ENCODE results near the gene CCL14. TPM values are rescaled to one million over a fixed set of nuclear protein-coding genes. Genes with fewer than 3 reads are reported as not detected.
A peak's percentile ranks its signal among the peaks of the same experiment; 100 is the strongest.

CCL14 gene
- total RNA-seq (2016; rRNA removed; fragmentation: Illumina TruSeq; extraction: Trizol), result 1.1 and 1.3 TPM in 2 replicates
- 0.18 and 0.61 TPM in 2 replicates for total RNA-seq (2016; cell fraction: cytosol; rRNA removed; fragmentation: Illumina TruSeq; extraction: Trizol; ENCODE audit: low read depth)
- 0.06 and 1.2 TPM in 2 replicates for total RNA-seq (2016; cell fraction: insoluble cytoplasmic fraction; rRNA removed; fragmentation: Illumina TruSeq; extraction: Trizol)
- total RNA-seq (2016; cell fraction: membrane; rRNA removed; fragmentation: Illumina TruSeq; extraction: Trizol), result 0.14 and 0.49 TPM in 2 replicates
- total RNA-seq (2016; cell fraction: nucleus; rRNA removed; fragmentation: Illumina TruSeq; extraction: Trizol), result 0.99 and 1.9 TPM in 2 replicates
- polyA plus RNA-seq (2011; rRNA removed), result 0.86 and 1.7 TPM in 2 replicates
- polyA plus RNA-seq (2011; cell fraction: cytosol; rRNA removed), result 0.12 and 0.14 TPM in 2 replicates
- polyA plus RNA-seq (2011; cell fraction: nucleus; rRNA removed), result 3.6 and 3.7 TPM in 2 replicates
- 0.76 and 1.3 TPM in 2 replicates for polyA plus RNA-seq (2012)
- polyA plus RNA-seq (2016; cell fraction: cytosol; fragmentation: Illumina TruSeq; extraction: Trizol; ENCODE audit: low read depth), result 0.41 and 0.44 TPM in 2 replicates
- polyA plus RNA-seq (2016; cell fraction: insoluble cytoplasmic fraction; fragmentation: Illumina TruSeq; extraction: Trizol; ENCODE audit: low read depth), result 0.74 TPM in 1 of 2 replicates, not detected in the other
- polyA plus RNA-seq (2016; cell fraction: membrane; fragmentation: Illumina TruSeq; extraction: Trizol; ENCODE audit: low read depth), result 0.05 TPM in 1 of 2 replicates, not detected in the other
- 1.6 and 4.2 TPM in 2 replicates for polyA plus RNA-seq (2016; cell fraction: nucleus; fragmentation: Illumina TruSeq; extraction: Trizol; ENCODE audit: insufficient read depth, low read depth)
- 2.0 TPM in 1 of 2 replicates, not detected in the other for polyA minus RNA-seq (2011; rRNA and poly(A)+ RNA removed; ENCODE audit: low replicate concordance)
- polyA minus RNA-seq (2011; cell fraction: cytosol; rRNA and poly(A)+ RNA removed), result not detected in 2 replicates
- polyA minus RNA-seq (2011; cell fraction: nucleus; rRNA and poly(A)+ RNA removed), result 4.8 and 5.7 TPM in 2 replicates
- Bru-seq, nascent RNA, result percentile 64 among the genes with signal in this experiment
- BruChase-seq, experiment 1, labeled RNA remaining after a 6-hour chase, result percentile 56 among the genes with signal in this experiment
- percentile 55 among the genes with signal in this experiment for BruChase-seq, experiment 2, labeled RNA remaining after a 2-hour chase
- long read RNA-seq, experiment 1, result 0 reads
- long read RNA-seq, experiment 2, result 0 reads

DNA sequence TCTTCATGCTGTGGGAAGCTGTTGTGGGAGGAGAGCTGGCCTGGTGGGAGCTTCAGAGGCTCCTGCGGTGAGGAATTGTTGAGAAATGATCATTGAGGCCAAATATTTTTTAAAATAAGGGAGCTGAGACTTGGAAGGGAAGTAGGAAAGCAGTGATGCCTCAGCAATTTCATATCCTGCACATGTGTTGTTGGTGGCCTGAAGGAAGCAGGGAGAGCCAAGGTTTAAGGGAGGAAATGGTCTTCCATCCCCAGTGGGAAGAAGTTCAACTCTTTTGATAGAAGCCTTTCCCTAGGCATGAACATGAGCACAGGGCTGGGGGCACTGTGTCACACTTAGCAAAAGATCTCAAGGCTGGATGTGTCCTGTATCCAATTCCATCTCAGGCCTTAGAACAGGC lies at the start of gene CCL14:
CCL14 (minus strand) TSS at position 87 of the 400 bp plus-strand sequence; CDS start at position 7, 80 bp downstream.
- TF ChIP-seq ZNF816 (CRISPR knock-in tag; IDR thresholded peaks at IDR 0.05; ENCODE audit: borderline replicate concordance), result no peak
- TF ChIP-seq RORA (CRISPR knock-in tag; IDR thresholded peaks at IDR 0.05), result no peak
- no peak for TF ChIP-seq GATAD2A (CRISPR knock-in tag; IDR thresholded peaks at IDR 0.05)
- no peak for TF ChIP-seq ZMYM2 (CRISPR knock-in tag; IDR thresholded peaks at IDR 0.05)
- FAIRE-seq (no peak), ATAC-seq (no peak), DNase-seq (ENCODE audit: low spot score) (no peak)
- Histone ChIP-seq H2AFZ (ENCODE audit: low read length) (no peak within 1 kb of the TSS), H3K4me3 (replicated peaks in 1 of 3; ENCODE audit: insufficient read depth in 1 of 3, low read depth in 2 of 3, low read length in 3 of 3) (no peak within 1 kb of the TSS), H3K4me2 (ENCODE audit: low read depth, low read length) (no peak within 1 kb of the TSS), H3K27ac (ENCODE audit: extremely low read length, insufficient read depth, low read length) (no peak within 1 kb of the TSS), H3K36me3 (replicated peaks in 1 of 2; ENCODE audit: control insufficient read depth in 1 of 2, insufficient read depth in 2 of 2, low read length in 2 of 2) (peaks cover 0 to 6% of the 10 kb centered on the region in 2 experiments; a peak in 2 of 5 replicates), H3K79me2 (ENCODE audit: insufficient read depth, low read length) (no peaks in the 10 kb centered on the region), H3K27me3 (ENCODE audit: control insufficient read depth in 1 of 2, insufficient read depth in 2 of 2, low read length in 2 of 2) (no peaks in the 10 kb centered on the region), H3K9ac (ENCODE audit: insufficient read depth, low read depth, low read length) (no peak within 1 kb of the TSS), H4K20me1 (ENCODE audit: insufficient read depth, low read length) (no peaks in the 10 kb centered on the region), H3K4me1 (ENCODE audit: insufficient read depth, low read length) (peaks cover 50% of the 10 kb centered on the region), H3K9me3 (ENCODE audit: low read length) (no peaks in the 10 kb centered on the region)
- intact Hi-C loops (cut with micrococcal nuclease; ENCODE audit: unreplicated experiment) (no loop called here), in situ Hi-C loops (cut with HindIII; ENCODE audit: extremely low pct_ligation_motif_present, low pct_unique_long_range_greater_than_20kb) (no loop called here)
- ChIA-PET POLR2A (no interaction called here), CTCF (ENCODE audit: low intra/inter-chr PET ratio, low total read pairs) (no interaction called here)
- BruUV-seq (replicated peaks), result no TSS peak
- 93% methylated on average over 1 of the region's 1 CpG for WGBS (ENCODE audit: low lambda C conversion rate)

DNA sequence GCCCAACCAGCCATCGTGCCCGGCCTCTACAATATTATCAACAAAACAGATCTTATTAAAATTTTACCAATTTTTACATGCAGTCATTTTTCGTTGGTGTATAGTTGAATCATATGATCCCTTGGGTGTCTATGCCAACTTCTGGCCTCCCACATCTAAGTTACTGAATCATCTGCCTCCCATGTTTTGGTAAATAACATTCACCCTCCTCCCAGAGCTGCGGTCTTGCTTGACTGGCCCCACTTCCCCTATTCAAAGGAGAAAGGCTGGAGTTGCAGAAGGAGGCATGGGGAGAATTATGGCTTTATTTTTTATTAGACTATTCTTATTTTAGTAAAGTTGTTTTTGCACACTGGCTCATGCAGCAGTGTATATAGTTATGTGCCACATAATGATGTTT lies 49.7 kb upstream of the CCL14 start:
- in situ Hi-C loops (cut with HindIII; ENCODE audit: extremely low pct_ligation_motif_present, low pct_unique_long_range_greater_than_20kb), result no loop called here
- H3K27me3 ChIP-seq (ENCODE audit: control insufficient read depth in 1 of 2, insufficient read depth in 2 of 2, low read length in 2 of 2), result peaks cover 0 to 4% of the 10 kb centered on the region in 2 experiments; a peak in 1 of 5 replicates
- no peaks in the 10 kb centered on the region for H4K20me1 ChIP-seq (ENCODE audit: insufficient read depth, low read length)
- no peak overlapping the region for H3K9ac ChIP-seq (ENCODE audit: insufficient read depth, low read depth, low read length)
- H2AFZ ChIP-seq (ENCODE audit: low read length), result no peak overlapping the region
- no peak overlapping the region for H3K4me2 ChIP-seq (ENCODE audit: low read depth, low read length)
- H3K4me1 ChIP-seq (ENCODE audit: insufficient read depth, low read length), result no peaks in the 10 kb centered on the region
- TF ChIP-seq PHF8 (CRISPR knock-in tag; IDR thresholded peaks at IDR 0.05) (no peak), ARHGAP35 (CRISPR knock-in tag; IDR thresholded peaks at IDR 0.05; ENCODE audit: borderline replicate concordance) (no peak), ZMAT5 (CRISPR knock-in tag; IDR thresholded peaks at IDR 0.05; ENCODE audit: borderline replicate concordance, low read depth) (no peak), IKZF1 (IDR thresholded peaks at IDR 0.05) (no peak), HDAC6 (IDR thresholded peaks at IDR 0.05; ENCODE audit: low read depth, low read length) (no peak)
- WGBS (ENCODE audit: low lambda C conversion rate), result 46% methylated on average over 4 of the region's 4 CpGs
- no peak for FAIRE-seq
- CTCF ChIA-PET (ENCODE audit: low intra/inter-chr PET ratio, low total read pairs), result no interaction called here
- H3K36me3 ChIP-seq (replicated peaks in 1 of 2; ENCODE audit: control insufficient read depth in 1 of 2, insufficient read depth in 2 of 2, low read length in 2 of 2), result no peaks in the 10 kb centered on the region
- H3K27ac ChIP-seq (ENCODE audit: extremely low read length, insufficient read depth, low read length), result no peak overlapping the region
- H3K4me3 ChIP-seq (replicated peaks in 1 of 3; ENCODE audit: insufficient read depth in 1 of 3, low read depth in 2 of 3, low read length in 3 of 3), result no peak overlapping the region
- POLR2A ChIA-PET, result no interaction called here
- ATAC-seq, result no peak
- no peaks in the 10 kb centered on the region for H3K79me2 ChIP-seq (ENCODE audit: insufficient read depth, low read length)
- no TSS peak for BruUV-seq (replicated peaks)
- H3K9me3 ChIP-seq (ENCODE audit: low read length), result no peaks in the 10 kb centered on the region
- intact Hi-C loops (cut with micrococcal nuclease; ENCODE audit: unreplicated experiment), result no loop called here
- DNase-seq (ENCODE audit: low spot score), result no peak
